Right lung (tissue), 5 donors: Measurements from ENCODE around the gene RPL29. TPM values are rescaled to one million over a fixed set of nuclear protein-coding genes. Genes with fewer than 3 reads are reported as not detected.
"Not testable (repeated sequence)": the region's sequence is repeated elsewhere in the genome, so short reads cannot be mapped to it uniquely, and the experiment has no call there.

Experiments
- DNase-seq, 2 donors: peaks; one replicate each; pipeline ENCODE4 v3.0.0-alpha.2; 2013
- polyA plus RNA-seq, 5 donors: library from polyadenylated mRNA; unstranded; fragments of 120-200 nt; gene quantifications; one replicate each; pipeline versions ENCODE4 v1.2.1 to v1.2.3, GENCODE V29; 2013; ENCODE audit warnings: inconsistent platforms in 1 of 5, low replicate concordance in 1 of 5; ENCODE audit not compliant: insufficient read length in 5 of 5, insufficient read depth in 1 of 5

Gene RPL29
- polyA plus RNA-seq, 5 donors, result 1,885 to 2,503 (median 1,910) TPM

GRCh38 chr3:52010431-52010830 lies 14.7 kb upstream of the RPL29 start:
- DNase-seq, result no peak

GRCh38 chr3:52007291-52007690 lies 11.6 kb upstream of the RPL29 start:
- DNase-seq, result no peak

GRCh38 chr3:52006820-52007133 lies 11.1 kb upstream of the RPL29 start:
- DNase-seq, result no peak

DNA sequence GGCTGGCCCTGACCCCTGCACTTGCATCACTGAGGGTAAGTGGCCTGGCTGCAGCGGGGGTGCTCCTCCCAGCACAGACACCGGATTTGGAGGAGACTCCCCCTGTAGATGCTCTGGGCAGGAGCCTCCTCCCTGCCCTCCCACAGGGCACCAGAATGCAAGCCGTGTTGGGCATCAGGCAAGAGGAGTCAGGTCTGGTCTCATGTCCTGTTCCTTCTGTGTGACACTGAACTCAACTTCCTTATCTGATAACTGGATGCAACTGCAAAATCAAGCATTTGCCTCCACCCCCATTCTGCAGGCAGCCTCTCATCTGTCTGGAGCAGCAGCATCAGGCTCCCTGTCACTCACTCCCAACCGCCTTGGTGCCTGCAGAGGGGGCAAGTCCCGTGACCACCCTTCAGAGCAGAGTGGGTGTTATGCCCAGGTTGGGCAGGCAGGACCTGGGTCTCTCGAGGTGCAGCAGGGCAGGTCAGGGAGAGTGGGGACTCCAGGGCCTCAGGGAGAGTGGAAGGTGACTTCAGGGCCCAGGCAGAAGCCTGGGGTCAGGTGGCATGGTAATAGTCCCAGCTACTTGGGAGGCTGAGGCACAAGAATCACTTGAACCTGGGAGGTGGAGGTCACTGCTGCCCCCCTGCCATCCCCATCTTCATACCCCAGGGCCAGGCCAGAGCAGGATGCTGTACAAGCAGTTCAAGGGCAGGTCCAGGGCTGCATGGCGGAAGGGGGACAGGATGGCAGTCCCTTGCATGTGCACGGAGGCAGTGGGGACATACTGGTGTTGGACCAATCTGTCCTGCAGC lies 10.5 kb upstream of the RPL29 start:
- DNase-seq, result no peak

DNA sequence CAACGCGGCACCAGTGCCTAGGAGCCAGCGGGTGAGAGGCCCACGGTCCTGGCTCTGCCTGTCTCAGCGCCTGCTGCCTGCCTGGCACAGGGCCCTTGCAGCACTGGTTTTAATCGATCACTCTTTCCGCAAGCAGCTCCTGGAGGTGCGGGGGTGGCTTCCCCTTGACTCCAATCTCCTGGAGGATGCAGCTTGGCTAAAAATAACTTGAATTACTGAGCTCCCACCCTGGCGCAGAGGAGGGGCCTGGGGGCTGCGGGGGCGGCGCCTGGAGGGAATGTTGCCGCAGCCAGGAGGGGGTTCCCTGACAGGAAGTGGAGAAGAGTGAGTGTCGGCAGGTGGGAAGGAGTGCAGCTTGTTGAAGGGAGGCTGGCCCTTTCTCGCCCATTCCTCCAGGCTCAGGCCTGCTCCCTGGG lies 9.9 kb upstream of the RPL29 start:
- DNase-seq, result peak in 1 of 2 donors; percentile 32

- DNase-seq, result no peak
These were observed 9.3 kb upstream of the RPL29 start for GRCh38 chr3:52004906-52005395.

GRCh38 chr3:52004163-52004787 lies 8.6 kb upstream of the RPL29 start:
- peak; percentile 41 to 56 for DNase-seq

- no peak for DNase-seq
These were observed 7.1 kb upstream of the RPL29 start for GRCh38 chr3:52002748-52003147.

DNA sequence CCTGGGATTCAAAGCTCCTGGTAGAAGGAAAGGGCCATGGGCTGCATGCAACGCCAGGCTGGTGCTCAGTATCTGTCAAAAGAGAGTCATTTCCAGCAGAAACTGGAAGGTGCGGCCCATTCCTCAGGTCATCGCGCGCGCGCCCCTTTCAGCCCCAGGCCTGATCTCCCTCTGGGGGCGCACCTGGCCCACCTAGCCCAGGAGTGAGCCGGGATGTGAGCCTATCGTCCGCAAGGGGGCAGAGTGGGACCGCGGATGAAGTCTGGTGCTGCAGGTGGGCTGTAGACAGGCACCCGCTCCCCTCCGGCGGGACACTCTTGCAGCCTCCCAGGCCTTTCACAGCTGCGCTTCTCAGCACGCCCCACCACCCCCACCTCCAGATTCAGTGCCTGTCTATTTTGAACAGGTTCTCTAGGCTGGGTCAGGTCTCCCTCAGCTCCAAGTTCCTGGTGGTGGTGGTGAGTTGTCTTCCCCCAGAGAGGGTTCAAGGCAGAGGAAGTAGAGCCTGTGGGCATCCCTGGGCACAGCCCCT lies 5.8 kb upstream of the RPL29 start:
- peak; percentile 50 to 73 for DNase-seq

DNA sequence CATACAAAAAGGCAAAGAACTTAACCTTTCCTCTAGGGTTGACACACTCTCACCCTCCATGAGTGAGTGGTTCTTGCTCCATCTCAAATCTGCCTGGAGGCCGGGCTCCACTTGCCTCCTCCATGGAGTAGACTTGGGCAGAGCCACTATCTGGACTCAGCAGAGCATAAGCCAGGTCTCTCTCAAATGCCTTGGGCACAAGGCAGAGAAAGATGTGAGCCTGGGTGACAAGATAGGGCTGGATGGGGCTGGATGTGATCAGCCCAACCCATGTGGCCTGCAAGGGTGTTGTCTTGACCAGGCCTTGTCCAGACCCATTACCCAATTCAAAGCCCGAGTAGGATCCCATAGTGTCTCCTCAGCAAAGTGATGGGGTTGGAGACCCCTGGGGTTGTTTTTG lies 4.2 kb upstream of the RPL29 start:
- DNase-seq, result no peak

DNA sequence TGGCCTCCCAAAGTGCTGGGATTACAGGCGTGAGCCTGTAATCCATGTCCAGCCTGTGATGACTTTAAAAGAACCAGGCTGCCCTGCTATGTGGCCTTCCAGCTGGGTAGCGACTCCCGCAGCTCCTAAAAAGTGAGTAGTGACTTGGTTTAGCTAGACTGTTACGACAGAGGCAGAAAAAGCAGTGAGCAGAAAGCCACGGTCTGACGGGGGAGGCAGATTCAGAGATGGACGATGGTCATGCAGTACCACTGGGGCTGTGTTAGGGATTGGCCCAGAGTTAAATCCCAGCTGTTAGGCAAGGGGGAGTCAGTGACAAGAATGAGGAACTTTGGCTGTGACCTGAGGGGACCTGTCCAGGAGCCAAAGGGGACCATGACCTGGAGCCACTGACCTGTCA lies 3.1 kb upstream of the RPL29 start:
- no peak for DNase-seq

- no peak for DNase-seq
These were observed 2.4 kb upstream of the RPL29 start for GRCh38 chr3:51997935-51998596.

DNA sequence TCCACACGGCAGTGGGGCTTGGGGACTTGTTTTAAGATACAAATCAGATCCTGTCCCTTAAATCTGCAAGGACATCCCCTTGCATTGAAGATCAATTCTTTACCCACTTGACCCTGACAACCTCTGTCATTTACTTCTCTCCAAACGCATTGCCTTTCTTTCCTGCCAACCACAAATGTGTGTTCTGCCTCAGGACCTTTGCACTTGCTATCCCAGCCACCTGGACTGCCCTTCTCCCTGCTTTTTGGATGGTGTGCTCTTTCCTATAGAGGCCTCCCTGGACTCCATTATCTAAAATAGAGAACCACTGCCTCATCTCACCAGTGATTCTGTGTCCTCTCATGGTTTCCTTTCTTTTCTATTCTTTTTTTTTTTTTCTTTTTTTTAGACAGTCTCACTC lies 1.5 kb upstream of the RPL29 start:
- DNase-seq, result no peak

- DNase-seq, result no peak
These were observed 1.2 kb downstream of the RPL29 start for GRCh38 chr3:51994530-51994929.

DNA sequence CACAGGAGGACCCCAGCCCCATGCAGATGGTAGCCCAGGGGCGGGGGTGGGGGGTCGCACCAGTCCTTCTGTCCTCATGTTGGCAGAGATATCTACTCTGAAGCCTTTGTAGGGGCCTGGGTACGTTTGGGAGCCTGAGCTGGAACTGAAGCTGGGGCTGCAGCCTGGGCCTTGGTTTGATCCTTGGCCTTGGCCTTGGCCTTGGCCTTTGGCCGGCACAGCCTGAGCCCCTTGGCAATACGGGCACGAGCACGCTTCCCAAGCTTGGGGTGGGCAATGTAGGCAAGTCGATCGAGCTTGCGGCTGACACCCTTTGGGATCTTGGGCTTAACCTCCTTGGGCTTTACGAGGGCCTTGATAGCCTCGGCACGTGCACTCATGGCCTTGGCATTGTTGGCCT lies 2.0 kb downstream of the RPL29 start:
- DNase-seq, result not testable (repeated sequence)

DNA sequence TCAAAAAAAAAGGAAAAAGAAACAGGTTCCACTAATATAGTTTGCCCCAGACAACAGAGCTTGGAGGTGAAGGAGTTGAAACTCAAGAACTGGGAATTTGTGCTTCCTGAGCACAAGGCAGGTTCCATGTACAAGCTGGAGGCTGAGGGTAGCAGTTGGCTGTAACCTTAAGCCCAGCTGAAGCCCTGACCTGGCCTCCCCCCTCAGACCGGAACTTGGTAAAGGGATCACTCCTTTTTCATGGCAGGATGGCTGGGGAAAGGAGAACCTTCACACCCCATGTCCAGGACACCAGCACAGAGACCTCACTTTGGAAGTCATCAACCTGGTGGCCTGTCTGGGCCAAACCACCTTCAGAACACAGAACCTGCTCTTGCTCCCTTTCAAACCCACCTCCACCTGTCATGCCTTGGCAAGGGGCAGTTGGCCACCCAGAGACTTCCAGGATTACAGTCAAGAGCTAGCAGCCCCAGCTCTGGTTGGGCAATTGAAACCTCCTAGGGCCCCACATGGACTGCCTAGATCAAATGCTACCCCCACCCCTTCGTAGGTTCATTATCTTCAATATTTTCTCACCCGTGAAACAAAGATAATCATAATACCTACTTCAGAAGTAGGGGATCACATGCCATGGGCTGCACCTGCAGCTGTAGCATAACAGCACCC lies 3.5 kb downstream of the RPL29 start:
- DNase-seq, result no peak

- not testable (repeated sequence) for DNase-seq
These were observed 5.2 kb downstream of the RPL29 start for GRCh38 chr3:51990501-51990971.

DNA sequence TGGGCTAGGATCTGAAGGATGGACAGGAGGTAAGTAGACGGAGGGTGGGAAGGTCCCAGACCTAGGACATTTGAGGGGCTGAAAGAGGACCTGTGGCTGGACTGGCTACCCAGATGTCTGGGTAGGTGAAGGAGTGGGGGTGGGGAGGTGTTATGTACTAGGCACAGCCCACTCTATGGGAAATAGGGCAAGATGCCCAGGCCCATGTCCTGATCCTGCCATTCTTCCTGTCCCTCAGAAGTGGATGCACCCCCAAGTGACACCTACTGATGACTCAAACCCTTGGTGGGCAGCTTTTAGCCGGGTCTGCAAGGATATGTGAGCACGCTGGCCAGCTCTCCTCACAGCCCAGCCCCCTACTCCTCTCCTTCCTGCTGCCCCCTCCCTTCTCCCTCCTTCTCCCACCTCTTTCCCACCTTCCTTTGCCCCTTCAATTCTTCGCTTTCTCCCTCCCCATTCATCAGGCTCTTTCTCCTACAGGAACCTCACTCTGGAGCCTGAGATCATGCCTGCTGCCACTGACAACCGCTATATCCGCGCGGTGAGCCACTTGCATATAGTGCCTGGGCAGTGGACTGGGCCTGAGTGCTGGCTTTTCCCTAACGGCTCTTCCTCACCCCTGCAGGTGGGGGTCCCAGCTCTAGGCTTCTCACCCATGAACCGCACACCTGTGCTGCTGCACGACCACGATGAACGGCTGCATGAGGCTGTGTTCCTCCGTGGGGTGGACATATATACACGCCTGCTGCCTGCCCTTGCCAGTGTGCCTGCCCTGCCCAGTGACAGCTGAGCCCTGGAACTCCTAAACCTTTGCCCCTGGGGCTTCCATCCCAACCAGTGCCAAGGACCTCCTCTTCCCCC lies 7.2 kb downstream of the RPL29 start:
- no peak for DNase-seq

DNA sequence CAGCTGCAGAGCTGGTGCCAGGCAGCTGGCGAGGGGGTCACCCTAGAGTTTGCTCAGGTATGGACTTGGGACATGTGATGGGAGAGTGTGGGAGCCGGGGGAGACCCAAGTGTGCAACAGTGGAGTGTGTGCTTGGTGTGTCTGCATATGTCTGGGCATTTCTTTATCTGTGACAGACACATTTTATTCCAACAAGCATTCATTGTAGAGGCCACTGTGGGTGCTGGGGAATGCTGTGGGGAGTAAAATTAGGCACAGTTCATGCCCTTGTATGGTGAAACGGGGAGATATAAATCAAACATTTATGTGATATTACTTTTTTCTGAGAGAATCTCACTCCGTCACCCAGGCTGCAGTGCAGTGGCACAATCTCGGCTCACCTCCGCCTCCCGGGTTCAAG lies 8.1 kb downstream of the RPL29 start:
- DNase-seq, result no peak

GRCh38 chr3:51986010-51986947 lies 9.4 kb downstream of the RPL29 start:
- DNase-seq, result no peak
